HG02571 (cell line): Measurements from ENCODE around the gene PLCB1.

Source experiments
- ATAC-seq: cut with Tn5 transposase; IDR thresholded peaks from one replicate; pipeline ENCODE4 v1.9.1; 2021; ENCODE audit warnings: mild to moderate bottlenecking, moderate library complexity; ENCODE audit not compliant: unreplicated experiment

Gene PLCB1

DNA sequence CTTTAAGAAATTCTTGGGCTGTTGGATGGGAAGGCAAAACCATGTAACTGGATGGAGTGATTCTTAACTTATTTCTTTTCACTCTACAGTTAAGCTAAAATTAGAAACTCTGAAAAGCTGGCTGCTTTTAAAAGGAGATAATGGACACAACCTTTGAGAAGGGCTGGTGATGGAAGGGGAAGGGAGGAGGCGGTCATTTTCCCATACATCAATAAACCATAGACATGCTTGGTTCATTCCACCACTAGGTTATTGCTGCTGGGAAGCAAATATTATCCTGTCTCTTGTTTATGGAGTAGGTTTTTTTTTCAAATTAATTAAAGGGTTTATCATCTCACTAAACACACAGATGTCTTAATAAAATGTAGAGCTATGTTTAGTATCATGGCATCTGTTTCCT is 76.2 kb downstream of the PLCB1 start:
- ATAC-seq = no peak

DNA sequence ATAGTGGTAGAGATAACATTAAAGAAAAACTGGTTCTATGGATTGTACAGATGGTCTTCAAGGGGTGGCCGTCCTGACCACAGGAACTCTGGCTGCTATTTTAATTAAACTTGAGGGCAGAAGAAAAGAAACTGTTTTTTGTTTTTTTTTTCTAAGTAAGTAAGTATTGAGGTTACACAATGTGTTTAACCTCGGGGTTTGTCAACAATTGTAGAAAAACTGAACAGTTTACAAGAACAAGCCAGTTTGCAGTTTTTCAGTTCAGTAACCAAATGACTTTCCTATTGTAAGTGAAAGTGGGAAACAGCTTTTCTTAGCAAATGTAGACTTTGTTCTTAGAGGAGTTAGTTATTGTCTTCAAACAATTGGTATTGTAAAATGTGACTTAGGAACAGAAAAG is 77.0 kb downstream of the PLCB1 start:
- ATAC-seq = no peak

DNA sequence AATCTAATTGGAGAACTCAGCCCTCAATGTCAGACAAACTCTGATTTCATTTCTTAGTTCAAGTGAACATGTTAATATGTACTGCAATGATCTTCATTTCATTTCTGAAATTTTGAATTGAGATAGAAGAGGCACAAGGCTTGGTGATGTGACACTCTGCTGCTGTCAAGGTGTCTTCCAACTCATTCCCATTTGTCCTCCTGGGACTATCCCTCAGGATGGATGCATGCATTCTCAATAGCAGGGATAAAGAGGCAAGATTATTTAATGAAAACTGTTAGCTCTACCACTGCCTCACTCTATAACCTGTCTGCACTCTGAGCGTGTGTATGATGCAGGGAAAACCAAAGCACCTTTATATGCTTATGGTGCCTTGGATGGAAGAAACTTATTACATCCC is 78.7 kb downstream of the PLCB1 start:
- ATAC-seq = no peak

GRCh38 chr20:8212286-8212685 is 80.2 kb downstream of the PLCB1 start:
- no peak for ATAC-seq

DNA sequence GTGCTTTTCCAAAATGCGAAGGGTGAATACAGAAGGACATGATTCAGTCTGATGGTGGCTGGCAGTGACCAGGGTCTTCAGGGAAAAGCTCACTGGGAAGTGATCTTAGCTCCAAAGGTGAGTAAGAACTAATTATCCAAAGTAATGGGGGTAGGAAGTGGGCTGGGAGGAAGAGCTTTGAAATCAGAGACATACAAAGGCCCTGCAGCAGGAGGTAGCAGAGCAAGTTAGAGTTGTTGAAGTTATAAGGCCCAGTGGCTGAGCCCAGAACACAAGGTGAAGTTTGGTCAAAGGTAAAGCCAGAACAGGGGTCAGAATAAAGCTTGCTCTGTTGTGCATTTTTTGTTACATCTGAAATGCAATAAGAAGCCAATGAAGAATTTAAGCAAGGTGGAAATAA is 81.2 kb downstream of the PLCB1 start:
- no peak for ATAC-seq

- peak; percentile 79 for ATAC-seq
Observed at GRCh38 chr20:8213831-8214587, 81.9 kb downstream of the PLCB1 start.

DNA sequence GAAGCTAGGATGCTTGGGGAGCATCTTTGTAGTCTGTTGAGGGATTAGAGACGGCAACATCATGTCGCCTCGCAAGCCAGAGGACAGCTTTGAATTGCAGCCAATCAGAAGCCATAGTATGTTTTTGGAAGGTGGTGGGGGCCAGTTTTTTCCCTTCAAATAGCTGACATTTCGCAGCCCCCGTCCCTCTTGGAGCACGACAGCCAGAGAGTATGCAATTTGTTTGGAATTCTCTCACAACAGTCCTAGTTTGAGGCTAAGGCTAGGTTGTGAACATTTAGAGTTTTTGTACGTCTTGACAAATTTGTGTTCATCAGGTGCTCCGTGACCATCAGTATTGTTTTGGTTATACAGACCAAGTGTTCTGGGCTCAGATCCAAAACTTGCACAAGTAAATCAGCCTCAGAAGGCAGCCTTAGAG is 83.3 kb downstream of the PLCB1 start:
- ATAC-seq = no peak

DNA sequence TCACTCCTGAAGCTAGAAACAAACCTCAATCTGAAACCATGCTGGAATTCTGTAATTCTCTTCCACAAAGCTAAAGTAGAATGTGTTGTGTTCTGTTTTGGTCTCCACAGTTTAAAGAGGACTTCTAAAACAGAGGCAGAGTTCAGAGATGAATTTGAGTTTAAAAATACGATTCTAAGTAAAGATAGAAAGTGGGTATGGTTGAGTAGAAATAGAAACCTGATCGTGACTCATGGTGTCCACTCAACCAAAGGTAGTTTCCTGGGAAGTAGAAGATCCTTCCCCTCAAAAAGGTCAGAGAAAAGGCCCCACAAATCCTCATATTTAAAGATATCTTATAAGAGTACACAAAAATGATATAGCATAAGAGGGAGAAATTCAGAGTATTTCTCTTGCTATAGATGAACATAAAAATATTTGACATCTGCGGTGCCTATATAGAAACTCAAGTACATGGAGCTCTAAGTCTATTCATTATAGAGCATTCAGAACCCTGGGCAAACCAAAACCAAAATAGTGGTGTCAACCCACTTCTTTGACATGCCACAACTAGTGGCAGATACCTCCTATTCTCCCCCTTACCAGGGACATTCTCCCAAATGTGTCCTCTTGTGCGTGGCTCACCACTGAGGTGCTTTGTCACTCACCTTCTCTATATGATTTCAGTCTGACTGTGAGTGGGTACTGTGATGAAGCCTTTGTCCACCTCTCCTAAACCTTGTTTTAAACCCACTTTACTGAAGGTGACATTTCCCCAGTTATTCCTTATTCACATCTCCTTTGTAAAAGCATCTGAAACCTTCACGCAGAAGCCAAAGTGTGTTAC is 84.5 kb downstream of the PLCB1 start:
- ATAC-seq = no peak

GRCh38 chr20:8218861-8219260 is 86.8 kb downstream of the PLCB1 start:
- no peak for ATAC-seq

DNA sequence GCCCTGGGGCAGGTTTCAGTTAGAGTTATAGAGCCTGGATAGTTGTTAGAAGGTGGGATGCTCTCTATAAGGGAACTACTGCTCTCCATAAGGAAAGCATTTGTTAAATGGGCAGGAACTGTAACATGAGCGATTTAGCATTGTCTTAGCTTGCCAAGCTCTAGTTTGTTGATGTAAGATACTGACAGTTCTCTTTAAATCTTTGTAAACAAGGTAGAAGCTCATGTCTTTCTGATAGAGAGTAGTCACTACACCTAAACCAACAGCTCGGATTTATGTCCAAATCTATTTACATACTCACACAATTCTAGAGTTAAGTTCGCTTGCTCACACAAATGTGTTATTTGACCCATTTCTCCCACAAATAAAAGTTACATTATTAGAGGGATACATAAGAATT is 87.3 kb downstream of the PLCB1 start:
- no peak for ATAC-seq

GRCh38 chr20:8220716-8221115 is 88.7 kb downstream of the PLCB1 start:
- ATAC-seq = no peak

DNA sequence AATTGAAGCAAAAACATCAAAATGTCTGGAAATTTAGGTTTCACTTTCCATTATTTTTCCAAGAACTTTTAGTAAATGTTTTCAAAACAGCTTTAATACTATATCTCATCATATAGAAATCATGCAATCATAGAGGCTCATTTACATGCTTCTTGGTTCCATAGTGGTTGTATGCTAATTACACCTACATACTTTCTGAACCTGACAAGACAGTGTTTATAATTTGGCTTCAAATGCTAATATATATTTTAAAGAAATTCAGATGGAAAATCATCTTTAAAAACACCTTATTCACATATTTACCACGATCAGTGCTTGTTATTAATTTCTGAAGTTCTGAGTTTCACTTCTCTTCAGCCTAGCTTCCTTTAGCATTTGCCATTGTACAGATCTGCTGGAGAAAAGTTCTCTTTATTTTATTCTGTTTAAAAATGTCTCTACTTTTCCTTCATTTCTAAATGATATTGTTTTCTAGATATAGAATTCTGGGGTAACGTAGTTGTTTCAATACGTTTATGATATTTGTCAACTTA is 89.9 kb downstream of the PLCB1 start:
- no peak for ATAC-seq

DNA sequence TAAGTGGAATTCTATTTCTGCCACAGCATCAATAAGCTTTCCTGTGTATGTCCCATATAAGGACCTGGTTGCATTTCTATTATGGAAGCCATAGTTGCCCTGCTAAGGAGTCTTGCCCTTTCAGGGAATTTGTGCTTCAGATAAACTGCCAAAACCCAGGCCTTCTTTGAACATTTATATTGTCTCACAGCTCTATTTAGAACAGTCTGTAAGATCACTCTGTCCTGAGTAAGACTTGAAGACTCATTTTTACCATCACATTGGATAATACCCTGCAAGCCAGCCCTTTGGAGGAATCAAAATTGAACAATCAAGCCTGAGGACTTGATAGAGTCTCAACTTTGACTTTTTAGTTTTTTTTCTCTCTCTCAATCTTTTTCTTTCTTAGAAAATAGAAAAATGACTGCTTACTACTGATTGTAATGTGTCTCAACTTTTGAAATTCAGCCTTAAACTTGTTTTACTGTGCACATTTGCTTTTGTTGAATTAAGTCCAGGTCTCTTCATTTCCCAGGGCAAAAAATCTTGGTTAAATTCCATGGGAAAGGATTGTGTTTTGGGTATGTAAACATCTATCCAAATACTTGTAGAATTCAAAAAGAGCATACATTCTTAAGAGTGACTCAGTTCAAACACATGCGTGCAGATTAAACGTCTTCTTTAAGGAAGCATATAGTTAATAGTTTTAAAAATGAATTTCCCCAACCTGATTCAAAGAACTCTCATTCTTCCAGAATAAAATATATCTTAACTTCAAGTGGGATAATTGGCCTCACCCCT is 91.2 kb downstream of the PLCB1 start:
- ATAC-seq = no peak

- ATAC-seq = no peak
Observed at GRCh38 chr20:8225658-8226057, 93.6 kb downstream of the PLCB1 start.

DNA sequence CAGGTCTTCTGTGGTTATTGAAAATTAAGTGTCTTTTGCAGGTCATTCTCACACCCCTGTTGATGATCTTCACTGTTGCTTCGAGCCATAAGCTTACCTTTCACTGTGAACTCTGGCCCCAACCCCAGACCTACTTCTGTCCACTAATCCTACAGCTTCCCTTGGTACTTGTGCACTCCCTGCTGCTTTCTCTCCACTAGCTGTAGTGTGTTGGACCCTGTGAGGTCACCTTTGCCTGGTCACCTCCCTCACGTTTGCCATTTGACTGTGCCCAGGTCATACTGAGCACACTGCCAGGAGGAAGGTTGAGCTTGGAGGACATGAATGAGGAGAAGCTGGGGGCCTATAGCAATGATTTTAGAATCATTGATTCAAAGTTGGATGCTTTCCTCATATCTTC is 94.0 kb downstream of the PLCB1 start:
- no peak for ATAC-seq

GRCh38 chr20:8227293-8227692 is 95.2 kb downstream of the PLCB1 start:
- ATAC-seq = no peak

- no peak for ATAC-seq
Observed at GRCh38 chr20:8228315-8228714, 96.2 kb downstream of the PLCB1 start.

DNA sequence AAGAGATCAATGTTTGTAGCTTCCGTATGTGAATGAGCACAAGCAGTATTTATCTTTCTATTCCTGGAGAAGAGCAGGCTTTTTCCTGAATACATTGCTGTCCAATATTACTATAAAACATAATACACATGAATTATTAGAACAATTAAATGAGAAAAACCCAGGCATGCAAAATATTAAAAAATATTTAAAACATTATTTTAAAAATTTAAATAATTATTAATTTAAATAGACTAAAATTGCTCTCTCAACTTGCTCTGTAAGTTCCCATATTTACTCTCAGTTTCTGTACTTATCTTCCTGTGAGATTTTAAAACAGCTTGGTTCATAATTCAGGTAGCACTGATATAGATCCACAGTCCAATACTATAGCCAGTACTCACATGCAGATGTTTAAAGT is 97.0 kb downstream of the PLCB1 start:
- no peak for ATAC-seq

GRCh38 chr20:8231038-8231437 is 99.0 kb downstream of the PLCB1 start:
- ATAC-seq = no peak

GRCh38 chr20:8232332-8232731 is 100.3 kb downstream of the PLCB1 start:
- no peak for ATAC-seq

DNA sequence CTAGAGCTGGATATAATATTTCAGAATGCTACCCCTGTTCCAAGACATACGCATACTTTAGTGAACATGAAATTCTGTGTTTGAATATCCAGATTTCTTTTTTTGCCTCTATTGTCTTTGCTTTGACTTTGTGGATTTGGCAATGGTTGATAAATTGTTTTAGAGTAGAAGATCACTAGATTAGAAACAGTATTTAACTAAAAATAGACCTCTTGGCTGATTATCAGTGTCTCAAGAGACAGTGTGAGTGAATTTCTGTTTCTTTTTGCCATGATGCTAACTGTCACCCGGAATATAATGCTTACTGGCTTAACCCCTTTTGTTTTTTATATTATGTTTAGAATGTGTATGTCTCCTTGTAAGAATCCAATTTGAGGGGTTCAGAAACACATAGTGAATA is 102.5 kb downstream of the PLCB1 start:
- ATAC-seq = no peak
